DND-41 (cell line): ENCODE measurements around the gene MTTP.

Experiments
- EZH2 ChIP-seq: IDR thresholded peaks from 3 replicates; pipeline ENCODE4 v1.6.1; 2012; ENCODE audit warnings: borderline replicate concordance, low read depth, mild to moderate bottlenecking, moderate library complexity, low read length, inconsistent platforms; ENCODE audit not compliant: severe bottlenecking
- TF ChIP-seq, protein P1 (sequence below): IDR thresholded peaks from 2 replicates; pipeline ENCODE4 v1.5.1; 2012; ENCODE audit warnings: borderline replicate concordance, low read length, moderate library complexity, mild to moderate bottlenecking; ENCODE audit not compliant: poor library complexity, severe bottlenecking; ENCODE audit errors: extremely low read depth

DNA sequence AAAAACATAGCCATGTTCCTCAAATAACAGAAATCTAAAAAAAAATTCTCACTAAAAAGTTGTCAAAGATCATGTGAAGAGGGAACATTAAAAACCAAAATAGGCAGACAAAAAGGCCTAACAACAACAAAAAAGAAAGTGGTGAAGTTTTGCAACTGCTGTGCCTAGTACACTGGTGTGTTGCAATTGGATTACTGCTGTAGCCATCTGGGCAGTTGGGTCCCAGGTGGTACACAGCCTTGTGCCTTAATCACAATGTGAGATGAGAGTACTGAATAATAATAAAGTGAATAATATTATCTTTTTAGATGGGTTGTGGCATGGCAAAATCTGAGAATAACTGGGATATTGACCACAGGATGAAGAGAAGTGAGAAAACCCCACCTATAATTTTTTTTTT, 71.0 kb downstream of the MTTP start:
- TF ChIP-seq EZH2: no peak
- TF ChIP-seq, protein P1, sequence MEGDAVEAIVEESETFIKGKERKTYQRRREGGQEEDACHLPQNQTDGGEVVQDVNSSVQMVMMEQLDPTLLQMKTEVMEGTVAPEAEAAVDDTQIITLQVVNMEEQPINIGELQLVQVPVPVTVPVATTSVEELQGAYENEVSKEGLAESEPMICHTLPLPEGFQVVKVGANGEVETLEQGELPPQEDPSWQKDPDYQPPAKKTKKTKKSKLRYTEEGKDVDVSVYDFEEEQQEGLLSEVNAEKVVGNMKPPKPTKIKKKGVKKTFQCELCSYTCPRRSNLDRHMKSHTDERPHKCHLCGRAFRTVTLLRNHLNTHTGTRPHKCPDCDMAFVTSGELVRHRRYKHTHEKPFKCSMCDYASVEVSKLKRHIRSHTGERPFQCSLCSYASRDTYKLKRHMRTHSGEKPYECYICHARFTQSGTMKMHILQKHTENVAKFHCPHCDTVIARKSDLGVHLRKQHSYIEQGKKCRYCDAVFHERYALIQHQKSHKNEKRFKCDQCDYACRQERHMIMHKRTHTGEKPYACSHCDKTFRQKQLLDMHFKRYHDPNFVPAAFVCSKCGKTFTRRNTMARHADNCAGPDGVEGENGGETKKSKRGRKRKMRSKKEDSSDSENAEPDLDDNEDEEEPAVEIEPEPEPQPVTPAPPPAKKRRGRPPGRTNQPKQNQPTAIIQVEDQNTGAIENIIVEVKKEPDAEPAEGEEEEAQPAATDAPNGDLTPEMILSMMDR: no peak
